Right ventricle myocardium superior (tissue), 1 donor: ENCODE data around the gene COA6. TPM values are rescaled to one million over a fixed set of nuclear protein-coding genes. Genes with fewer than 3 reads are reported as not detected.
A peak's percentile ranks its signal among the peaks of the same experiment; 100 is the strongest.
"Not testable (repeated sequence)": the region's sequence is repeated elsewhere in the genome, so short reads cannot be mapped to it uniquely, and the experiment has no call there.

ENCODE experiments used
- ATAC-seq: fragments of 200-7000 bp; cut with Tn5 transposase; one replicate; pipeline ENCODE4 v1.9.1; 2020; ENCODE audit warnings: mild to moderate bottlenecking; ENCODE audit not compliant: poor library complexity
- DNase-seq: peaks from one replicate; pipeline ENCODE4 v3.0.0-alpha.2; 2020
- intact Hi-C: fragments of 100-400 bp; cut with DNase I; formaldehyde crosslinking; loops from one replicate; pipeline ENCODE4 v1.11.2; 2022
- long read RNA-seq: library from polyadenylated mRNA; unstranded; transcript quantifications from one replicate; pipeline ENCODE4 v2.0.0, GENCODE V29; 2021
- total RNA-seq: library from RNA; stranded (reverse); fragmentation: NEBNext Ultra II Directional; extraction: Animal tissue kit (Norgen Biotek cat#: 25700); gene quantifications from one replicate; pipeline ENCODE4 v1.2.1, GENCODE V29; 2021
- donor health status: DM: no; HTN: yes; CAD: no; lungs with severe emphysema.

COA6 gene, protein sequence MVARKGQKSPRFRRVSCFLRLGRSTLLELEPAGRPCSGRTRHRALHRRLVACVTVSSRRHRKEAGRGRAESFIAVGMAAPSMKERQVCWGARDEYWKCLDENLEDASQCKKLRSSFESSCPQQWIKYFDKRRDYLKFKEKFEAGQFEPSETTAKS
- 42.0 TPM for total RNA-seq
- long read RNA-seq, transcript COA6-203 (3 exons, 710 nt), result major isoform, 12 of 16 reads
- long read RNA-seq, partial matches to known transcripts, result 1 of 16 reads
- long read RNA-seq, other reads (novel, unspliced or antisense), result 0 of 16 reads

DNA sequence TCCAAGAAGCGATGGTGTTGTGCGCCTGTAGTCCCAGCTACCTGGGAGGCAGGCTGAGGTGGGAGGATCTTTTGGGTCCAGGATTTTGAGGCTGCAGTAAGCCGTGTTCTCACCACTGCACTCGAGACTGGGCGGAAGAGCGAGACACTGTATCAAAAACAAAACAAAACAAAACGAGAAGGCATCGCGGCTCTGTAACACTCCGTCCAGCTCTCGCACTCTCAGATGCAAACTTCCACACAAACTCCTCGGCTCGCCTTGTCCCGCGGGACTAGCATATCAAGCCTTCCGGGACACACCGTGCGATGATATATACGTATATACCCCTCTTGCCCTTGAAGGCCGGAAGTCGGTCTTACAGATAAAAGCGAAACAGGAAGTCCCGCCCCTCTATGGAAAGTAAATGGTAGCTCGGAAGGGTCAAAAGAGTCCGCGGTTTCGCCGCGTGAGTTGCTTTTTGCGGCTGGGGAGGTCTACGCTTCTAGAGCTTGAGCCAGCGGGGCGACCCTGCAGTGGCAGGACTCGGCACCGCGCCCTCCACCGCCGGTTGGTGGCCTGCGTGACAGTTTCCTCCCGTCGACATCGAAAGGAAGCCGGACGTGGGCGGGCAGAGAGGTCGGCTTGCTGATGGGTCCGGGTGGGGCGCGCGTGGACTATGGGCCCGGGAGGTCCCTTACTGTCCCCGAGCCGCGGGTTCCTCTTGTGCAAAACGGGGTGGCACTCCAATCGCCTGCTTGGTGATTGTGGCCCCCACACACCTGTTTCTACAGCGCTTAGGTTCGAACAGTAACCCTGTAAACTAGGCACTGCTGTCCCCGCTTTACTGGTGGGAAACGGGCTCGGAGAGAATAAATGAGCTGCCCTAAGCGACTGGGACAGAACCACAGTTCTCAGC lies at the start of gene COA6:
Gene COA6, plus strand, starts transcription at position 393 of the 895 bp plus-strand sequence. Its CDS starts 11 bp downstream, at position 404.
- intact Hi-C loops, result no loop called here
- ATAC-seq, result peak; percentile 97
- DNase-seq, result peak; percentile 93

DNA sequence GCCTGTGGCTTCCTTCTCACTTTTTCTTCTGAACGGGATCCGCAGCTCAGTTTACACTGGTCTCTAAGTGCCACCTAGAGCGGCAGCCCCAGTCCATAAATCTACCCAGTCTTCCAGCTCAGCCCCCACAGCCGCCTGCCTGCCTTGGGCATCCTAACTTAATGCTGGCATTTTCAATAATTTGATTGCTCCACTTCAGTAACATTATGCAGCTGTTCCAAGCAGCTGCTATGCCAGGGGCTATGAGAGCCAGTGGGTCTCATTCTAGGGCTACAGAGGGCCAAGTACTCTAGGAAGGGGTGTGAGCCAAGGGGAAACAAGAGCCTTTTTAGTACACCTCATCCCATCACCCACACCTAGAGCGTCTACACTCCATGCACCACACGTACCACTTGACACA lies 48.4 kb upstream of the COA6 start:
- intact Hi-C loops, result no loop called here
- DNase-seq, result no peak
- no peak for ATAC-seq

DNA sequence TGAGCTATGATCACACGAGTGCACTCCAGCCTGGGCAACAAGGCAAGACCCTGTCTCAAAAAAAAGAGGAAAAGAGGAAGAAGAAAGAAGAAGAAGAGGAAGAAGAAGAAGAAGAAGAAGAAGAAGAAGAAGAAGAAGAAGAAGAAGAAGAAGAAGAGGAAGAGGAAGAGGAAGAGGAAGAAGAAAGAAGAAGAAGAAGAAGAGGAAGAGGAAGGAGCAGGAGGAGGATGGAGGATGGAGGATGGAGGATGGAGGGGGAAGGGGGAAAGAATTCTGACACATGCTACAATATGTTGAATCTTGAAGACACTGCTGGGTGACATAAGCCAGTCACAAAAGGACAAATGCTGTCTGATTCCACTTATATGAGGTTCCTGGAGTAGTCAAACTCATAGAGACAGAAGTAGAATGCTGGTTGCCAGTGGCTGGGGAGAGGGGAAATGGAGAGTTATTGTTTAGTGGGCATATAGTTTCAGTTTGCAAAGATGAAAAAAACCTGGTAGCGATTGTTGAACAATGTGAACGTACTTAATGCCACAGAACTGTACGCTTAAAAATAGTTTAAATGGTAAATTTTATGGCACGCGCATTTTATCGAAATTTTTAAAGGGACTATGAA lies 47.3 kb upstream of the COA6 start:
- intact Hi-C loops, result no loop called here
- ATAC-seq (no peak), DNase-seq (no peak)

DNA sequence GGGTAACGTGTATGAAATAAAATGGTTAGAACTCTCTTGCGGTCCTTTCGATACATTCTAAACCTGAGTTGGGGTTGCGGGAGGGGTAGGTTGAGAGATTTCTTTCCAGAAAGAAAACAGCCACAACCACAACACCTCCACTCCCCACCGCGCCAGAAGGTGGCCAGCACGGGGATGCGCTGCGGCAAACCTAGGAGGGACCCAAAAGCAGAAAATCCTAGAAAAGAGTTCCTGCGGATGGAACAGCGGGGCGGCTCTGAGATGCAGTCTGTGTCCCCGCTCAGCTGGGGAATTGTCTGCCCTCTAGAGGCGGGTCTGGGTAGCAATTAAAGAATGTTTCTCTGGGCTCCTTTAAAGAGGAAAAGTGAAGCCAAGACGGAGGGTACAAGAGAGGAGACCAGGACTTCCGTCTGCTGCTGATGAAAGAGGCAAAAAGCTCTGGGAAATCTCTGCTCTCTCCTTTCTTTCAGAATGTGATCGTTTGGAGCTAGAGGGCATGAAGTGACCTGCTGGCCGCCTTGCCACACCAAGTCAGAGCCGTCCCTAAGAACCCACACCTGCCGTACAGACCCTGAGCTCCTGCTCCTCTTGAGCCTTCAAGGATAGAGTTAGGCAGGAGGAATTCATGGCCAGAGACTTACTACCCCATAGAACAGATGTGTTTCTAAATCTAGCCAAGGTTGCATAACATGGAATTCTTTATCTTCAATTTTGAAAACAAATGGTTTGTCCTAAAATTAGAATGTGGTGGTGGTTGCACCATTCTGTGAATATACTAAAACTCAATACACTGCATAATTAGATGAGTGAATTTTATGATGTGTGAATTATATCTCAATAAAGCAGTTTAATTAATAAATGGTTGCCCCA lies 46.5 kb upstream of the COA6 start:
- DNase-seq (no peak), ATAC-seq (peak; percentile 84)
- intact Hi-C loops, result no loop called here

DNA sequence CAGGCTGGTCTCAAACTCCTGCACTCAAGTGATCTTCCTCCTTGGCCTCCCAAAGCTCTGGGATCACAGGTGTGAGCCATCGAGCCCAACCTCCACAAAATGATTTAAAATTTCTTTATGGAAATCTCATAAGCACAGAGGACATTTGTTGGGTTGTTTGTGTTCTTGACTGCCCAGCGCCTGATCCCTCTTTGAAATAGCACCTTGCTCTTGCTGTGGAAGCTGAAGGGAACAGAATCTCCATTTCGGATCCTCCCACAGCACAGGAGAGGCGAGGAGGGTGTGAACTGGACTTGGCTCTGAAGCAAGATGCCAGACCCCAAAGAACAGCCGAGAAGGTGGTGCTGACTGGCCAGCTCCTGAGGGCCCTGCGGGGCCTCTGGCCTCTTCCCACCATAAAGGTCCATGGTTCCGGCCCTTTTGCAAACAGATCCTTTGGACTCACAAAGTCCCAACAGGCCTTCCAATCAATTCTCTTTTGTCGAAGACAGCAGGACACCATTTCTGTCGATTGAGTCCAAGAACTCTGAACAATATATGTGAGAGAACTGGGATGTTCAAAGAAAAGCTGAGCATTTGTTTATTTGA lies 45.6 kb upstream of the COA6 start:
- ATAC-seq (no peak), DNase-seq (no peak)
- intact Hi-C loops, result no loop called here

DNA sequence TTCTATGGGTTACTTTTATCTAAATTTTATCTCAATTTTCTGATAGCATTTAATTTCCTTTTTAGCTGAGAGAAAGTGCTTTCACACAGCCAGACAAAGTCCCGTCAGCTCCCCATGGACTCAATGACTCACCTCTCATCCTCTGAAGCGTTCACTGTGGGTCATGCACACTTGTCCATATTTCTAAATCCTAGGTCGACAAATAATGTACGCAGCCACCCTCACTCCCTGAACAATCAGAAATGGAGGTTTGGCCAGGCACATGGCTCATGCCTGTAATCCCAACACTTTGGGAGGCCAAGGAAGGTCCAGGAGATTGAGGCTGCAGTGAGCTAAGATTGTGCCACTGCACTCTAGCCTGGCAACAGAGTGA lies 42.4 kb upstream of the COA6 start:
- intact Hi-C loops, result no loop called here
- no peak for ATAC-seq
- no peak for DNase-seq

DNA sequence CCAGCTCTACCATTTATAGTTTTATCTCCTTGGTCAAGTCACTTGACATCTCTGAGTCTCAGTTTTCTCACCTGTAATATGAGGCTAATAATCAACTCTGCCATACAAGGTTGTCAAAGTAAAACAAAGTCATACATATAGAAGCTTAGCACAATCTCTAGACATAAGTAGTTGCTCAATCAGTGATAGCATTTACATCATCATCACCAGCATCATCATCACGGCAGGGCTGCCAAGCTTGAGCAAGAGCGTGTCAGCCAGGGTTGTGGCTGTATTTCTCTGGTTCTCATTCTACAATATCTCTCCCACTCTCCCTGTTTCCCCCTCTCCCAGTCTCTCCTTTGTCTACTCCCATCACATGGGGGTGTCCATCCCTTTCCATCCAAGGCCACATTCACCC lies 41.7 kb upstream of the COA6 start:
- DNase-seq, result no peak
- intact Hi-C loops, result no loop called here
- no peak for ATAC-seq

DNA sequence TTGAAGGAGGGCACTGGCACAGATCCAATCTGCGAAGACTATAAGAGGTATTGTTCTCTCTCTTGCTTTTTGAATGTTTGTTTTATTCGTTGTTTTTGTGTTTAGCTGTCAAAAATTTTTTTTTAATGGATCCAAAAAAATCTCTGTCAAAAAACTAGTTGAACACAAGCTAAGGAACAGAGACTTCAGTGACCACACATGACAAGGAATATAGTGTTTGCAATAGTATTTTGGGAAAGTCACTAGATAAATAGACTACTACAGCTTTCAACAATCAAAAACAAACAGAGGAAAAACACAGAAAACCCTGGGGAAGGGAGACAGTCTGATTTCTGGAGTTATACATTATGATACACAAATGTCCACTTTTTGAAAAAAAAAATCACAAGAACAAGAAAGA lies 36.9 kb upstream of the COA6 start:
- no peak for DNase-seq
- no peak for ATAC-seq
- intact Hi-C loops, result no loop called here

DNA sequence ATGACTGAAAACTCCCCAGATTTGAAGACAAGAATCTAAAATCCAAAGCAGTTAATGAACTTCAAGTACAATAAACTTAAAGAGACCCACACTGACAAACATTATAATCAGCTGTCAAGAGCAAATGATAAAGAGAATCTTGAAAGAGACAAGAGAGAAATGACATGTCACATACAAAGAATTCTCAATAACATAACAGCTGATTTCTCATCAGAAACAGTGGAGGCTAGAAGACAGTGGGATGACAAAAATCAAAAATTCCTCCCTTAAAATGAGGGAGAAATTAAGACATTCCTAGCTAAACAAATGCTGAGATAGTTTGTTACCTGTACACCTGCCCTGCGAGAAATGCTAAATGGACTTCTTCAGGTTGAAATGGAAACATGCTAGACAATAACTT lies 36.0 kb upstream of the COA6 start:
- intact Hi-C loops, result no loop called here
- ATAC-seq (no peak), DNase-seq (no peak)

DNA sequence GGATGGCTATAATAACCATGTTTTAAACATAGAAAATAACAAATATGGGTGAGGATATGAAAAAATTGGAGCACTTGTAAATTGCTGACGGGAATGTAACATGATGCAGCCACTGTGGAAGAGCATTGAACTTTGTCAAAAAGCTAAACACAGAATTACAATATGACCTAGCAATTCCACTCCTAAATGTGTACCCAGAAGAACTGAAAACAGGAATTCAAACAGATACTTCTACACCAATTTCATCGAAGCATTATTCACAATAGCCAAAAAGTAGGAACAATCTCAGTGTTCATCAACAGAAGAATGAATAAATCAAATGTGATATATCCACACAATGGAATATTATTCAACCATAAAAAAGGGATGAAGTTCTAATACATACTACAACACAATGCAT lies 32.7 kb upstream of the COA6 start:
- DNase-seq (no peak), ATAC-seq (no peak)
- intact Hi-C loops, result no loop called here

DNA sequence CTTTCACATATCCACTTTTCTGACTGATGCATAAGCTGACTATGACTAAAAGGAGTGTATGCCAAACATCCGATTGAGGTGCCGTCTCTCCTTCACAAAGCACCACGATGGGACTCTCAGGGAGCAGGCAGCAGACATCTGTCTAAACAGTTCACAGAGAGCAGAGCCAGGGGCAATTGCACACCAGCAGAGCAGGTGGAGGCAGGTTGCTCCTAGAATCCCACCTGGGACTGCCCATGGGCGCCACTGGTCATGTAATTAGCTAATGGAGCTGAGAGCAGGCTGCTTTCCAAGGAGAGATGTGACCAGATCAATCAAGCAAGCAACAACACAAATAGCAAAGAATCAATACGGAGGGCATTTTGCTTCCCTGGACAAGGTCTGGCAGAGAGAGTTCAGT lies 30.5 kb upstream of the COA6 start:
- intact Hi-C loops, result no loop called here
- DNase-seq, result no peak
- ATAC-seq, result no peak

DNA sequence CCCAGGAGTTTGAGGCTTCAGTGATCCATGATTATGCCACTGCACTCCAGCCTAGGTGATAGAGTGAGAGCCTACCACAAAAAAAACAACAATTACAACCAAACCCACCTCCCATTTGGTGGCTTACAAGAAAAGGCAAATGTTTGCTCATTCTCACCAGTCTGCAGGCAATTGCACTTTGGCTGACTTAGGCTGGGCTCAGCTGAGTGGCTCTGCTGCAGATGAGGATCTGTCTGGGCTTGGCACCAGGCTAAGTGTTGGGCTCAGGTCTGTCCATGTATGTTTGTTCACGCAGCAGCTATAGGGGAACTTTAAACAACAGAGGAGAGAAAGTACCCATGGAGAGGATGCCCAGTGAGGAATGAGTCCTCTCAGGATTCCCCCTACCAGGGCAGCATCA lies 28.0 kb upstream of the COA6 start:
- ATAC-seq (no peak), DNase-seq (no peak)
- intact Hi-C loops, result no loop called here

DNA sequence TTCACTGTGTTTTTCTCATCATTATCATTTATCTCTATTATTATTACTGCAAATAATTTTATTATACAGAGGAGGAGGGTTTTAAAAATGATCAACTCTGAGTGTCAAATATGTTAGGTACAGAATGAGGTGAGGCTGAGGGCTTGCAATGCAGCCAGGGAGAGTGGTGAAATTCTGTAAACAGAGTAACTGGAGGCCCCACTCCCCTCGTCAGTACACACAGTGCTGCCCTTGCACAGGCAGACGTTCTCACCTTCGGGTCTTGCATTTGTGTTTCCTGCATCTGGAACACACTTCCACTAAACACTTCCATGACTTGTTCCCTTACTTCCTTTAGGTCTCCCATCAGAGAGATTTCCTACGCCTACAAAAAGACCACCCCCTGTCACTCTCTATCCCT lies 24.3 kb upstream of the COA6 start:
- DNase-seq (no peak), ATAC-seq (no peak)
- intact Hi-C loops, result no loop called here

DNA sequence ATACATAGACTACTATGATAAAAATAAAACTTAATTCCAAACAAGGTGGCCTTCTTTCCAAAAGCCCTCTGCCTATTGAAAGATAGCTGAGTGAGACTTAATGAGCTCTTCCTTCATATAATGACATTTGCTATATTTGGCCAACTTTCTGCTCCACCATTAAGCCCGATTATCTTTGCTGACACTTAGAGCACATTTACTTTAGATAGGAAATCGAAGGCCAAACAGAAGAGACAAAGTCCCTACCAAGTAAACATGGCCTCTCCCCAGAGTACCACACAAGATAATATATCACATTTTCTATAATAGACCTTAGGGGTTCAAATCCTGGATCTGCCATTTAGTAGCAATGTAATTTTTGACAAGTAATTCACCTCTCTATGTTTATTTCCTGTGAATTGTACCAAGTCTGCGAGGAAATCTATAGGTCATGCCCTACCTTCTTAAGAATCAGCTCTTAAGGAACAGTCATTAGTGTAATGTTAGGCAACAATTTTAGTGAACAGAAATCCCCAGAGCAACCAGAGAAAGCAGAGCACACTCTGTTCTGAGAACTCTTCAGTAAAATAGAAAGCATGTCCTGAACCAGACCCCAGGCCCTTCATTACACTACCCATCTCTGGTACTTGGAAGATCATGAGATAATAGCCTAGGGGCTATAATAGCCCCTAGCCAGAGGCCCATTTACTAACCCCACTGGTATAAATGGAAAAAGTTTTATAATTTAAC lies 17.3 kb upstream of the COA6 start:
- no peak for ATAC-seq
- DNase-seq, result no peak
- intact Hi-C loops, result no loop called here

DNA sequence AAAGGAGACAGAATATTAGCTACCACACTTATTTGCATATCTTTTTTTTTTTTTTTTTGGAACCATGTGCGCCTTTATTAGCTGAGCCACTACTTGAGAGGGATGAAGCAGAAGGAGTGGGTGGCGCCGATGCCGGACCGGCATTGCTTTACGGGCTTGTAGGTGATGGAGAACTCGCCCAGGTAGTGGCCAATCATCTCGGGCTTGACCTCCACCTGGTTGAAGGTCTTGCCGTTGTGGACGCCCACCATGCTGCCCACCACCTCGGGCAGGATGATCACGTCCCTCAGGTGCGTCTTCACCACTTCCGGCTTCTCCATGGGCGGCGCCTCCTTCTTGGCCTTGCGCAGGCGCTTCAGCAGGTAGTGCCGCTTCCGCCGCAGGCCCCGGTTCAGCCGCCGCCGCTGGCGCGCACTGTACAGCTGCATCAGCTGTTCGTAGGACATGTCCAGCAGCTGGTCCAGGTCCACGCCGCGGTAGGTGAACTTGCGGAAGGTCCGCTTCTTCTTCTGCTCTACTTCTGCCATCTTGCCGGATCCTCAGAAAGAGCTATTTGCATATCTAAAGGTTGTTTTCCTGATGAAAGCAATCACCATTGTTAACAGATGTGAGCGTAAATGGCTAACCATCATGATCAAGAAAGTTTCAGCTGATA lies 16.5 kb upstream of the COA6 start:
- ATAC-seq (peak; percentile 68), DNase-seq (peak; percentile 60)

DNA sequence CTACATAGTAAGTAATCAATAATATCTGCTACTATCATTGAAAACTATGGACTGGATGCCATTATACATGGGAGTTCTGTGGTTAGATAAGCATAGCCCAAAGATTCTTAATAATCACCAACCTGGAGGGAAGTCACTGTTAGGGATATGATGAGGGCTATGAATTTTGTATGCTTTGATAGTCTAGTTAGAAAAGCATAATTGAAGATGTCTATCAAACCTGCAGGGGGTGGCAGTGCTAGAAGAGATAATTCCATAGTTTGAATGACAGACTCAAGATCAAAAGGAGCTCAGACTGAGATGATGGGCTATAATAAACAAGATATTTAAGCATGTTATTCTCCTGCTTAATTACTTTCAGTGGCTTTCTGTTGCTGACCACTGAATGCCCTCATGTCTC lies 15.4 kb upstream of the COA6 start:
- intact Hi-C loops, result no loop called here
- DNase-seq (no peak), ATAC-seq (no peak)

More for the DNA sequence above, 16.5 kb upstream of the COA6 start:
- intact Hi-C loops, result not testable (repeated sequence)

DNA sequence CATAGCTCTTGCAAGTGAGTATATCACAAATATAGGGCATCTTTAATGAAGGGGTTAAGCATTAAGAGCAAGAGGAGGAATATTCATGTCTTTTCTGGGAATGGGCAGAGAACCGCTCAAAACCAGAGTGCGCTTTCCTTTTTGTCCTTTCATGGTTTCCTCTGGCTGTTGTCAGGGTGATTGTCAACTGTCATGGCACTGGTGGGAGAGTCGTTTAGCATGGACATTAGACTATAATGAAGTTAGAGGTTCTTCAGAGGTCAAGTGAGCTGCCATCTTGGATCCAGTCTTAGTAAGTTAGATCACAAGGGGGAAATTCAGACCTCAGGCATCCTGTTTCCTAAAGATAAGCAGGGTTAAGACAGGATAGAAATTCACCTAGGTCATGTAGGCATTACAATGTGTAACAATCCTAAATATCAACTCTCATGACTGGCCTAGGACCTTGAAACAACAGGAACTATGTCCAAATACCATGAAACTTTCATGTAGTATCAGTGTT lies 12.1 kb upstream of the COA6 start:
- DNase-seq (no peak), ATAC-seq (no peak)
- intact Hi-C loops, result no loop called here
